ENCODE measurements around the gene MAN2B2.

- TF ChIP-seq ATF2 (IDR thresholded peaks at IDR 0.05; ENCODE audit: low read length) (no peak), EGR1 (IDR thresholded peaks at IDR 0.05; ENCODE audit: borderline replicate concordance, low read depth, low read length) (no peak), POLR2A (IDR thresholded peaks at IDR 0.05; ENCODE audit: control extremely low read depth in 1 of 2, low read depth in 2 of 2, low read length in 2 of 2) (no peak)
Measured at GRCh38 chr4:6605114-6605513, 30.1 kb downstream of the MAN2B2 start.

Measured in H1 (cell line).